SU-DHL-6 (cell line): ENCODE measurements around the gene PRTN3.

Experiments used
- H2AFZ ChIP-seq: fragments of 200-600 bp; sonication (generic); 2 replicates; pipeline ENCODE4 v1.6.1; 2014; ENCODE audit warnings: low read depth, mild to moderate bottlenecking, moderate library complexity, mixed read lengths, antibody characterized with exemption, low read length; ENCODE audit not compliant: severe bottlenecking
- H3F3A ChIP-seq: fragments of 200-600 bp; shearing (Covaris generic); 2 replicates; pipeline ENCODE4 v1.6.0; 2016; ENCODE audit warnings: antibody characterized with exemption, mild to moderate bottlenecking; ENCODE audit not compliant: insufficient read depth
- H3K27ac ChIP-seq: fragments of 200-600 bp; sonication (generic); 2 replicates; pipeline ENCODE4 v1.5.1; 2016; ENCODE audit warnings: low read depth, mild to moderate bottlenecking, low read length, moderate library complexity, mixed read lengths
- H3K27me3 ChIP-seq: fragments of 200-600 bp; sonication (generic), shearing (Covaris generic); 2 replicates; pipeline ENCODE4 v1.6.0; 2014; ENCODE audit warnings: mild to moderate bottlenecking, low read length
- H3K36me3 ChIP-seq: fragments of 200-600 bp; sonication (generic); 2 replicates; pipeline ENCODE4 v1.6.1; 2014; ENCODE audit warnings: mild to moderate bottlenecking, low read length, mixed read lengths
- H3K4me2 ChIP-seq: fragments of 300-600, 200-600 bp; shearing (Covaris generic), sonication (generic); 2 replicates; pipeline ENCODE4 v1.6.0; 2014; ENCODE audit warnings: low read length, low read depth, mild to moderate bottlenecking; ENCODE audit not compliant: poor library complexity, severe bottlenecking
- H3K4me3 ChIP-seq: fragments of 200-600 bp; sonication (generic); 2 replicates; pipeline ENCODE4 v1.5.1; 2014; ENCODE audit warnings: antibody characterized with exemption, low read length, mild to moderate bottlenecking, mixed read lengths; ENCODE audit not compliant: insufficient read depth, poor library complexity, severe bottlenecking
- H3K79me2 ChIP-seq: fragments of 200-600 bp; sonication (generic); 2 replicates; pipeline ENCODE4 v1.6.1; 2014; ENCODE audit warnings: mild to moderate bottlenecking, low read length, moderate library complexity; ENCODE audit not compliant: insufficient read depth
- H3K9ac ChIP-seq: fragments of 200-600 bp; sonication (generic); 2 replicates; pipeline ENCODE4 v1.7.0; 2014; ENCODE audit warnings: mild to moderate bottlenecking, low read length
- H3K9me2 ChIP-seq: fragments of 200-600 bp; sonication (generic); replicated peaks from 2 replicates; pipeline ENCODE4 v1.6.1; 2014; ENCODE audit warnings: low read length; ENCODE audit not compliant: insufficient read depth
- H3K9me3 ChIP-seq: fragments of 200-600 bp; sonication (generic); 2 replicates; pipeline ENCODE4 v1.6.1; 2014; ENCODE audit warnings: low read length, mixed read lengths; ENCODE audit not compliant: insufficient read depth
- H4K20me1 ChIP-seq: fragments of 200-600 bp; sonication (generic); 2 replicates; pipeline ENCODE4 v1.6.1; 2014; ENCODE audit warnings: low read depth, mild to moderate bottlenecking, antibody characterized with exemption, low read length, moderate library complexity, mixed read lengths
- CTCF ChIP-seq: fragments of 200-600 bp; sonication (generic); IDR thresholded peaks from one replicate; pipeline ENCODE4 v1.5.1; 2017; ENCODE audit warnings: antibody characterized with exemption, mild to moderate bottlenecking, low read length, moderate library complexity; ENCODE audit not compliant: insufficient read depth, poor library complexity, severe bottlenecking
- EZH2phosphoT487 ChIP-seq: fragments of 200-600 bp; sonication (generic), shearing (Covaris generic); conservative IDR thresholded peaks from 2 replicates; pipeline ENCODE4 v1.6.1; 2018; ENCODE audit warnings: mild to moderate bottlenecking, antibody characterized with exemption, low read length, moderate library complexity, mixed read lengths

Gene PRTN3

DNA sequence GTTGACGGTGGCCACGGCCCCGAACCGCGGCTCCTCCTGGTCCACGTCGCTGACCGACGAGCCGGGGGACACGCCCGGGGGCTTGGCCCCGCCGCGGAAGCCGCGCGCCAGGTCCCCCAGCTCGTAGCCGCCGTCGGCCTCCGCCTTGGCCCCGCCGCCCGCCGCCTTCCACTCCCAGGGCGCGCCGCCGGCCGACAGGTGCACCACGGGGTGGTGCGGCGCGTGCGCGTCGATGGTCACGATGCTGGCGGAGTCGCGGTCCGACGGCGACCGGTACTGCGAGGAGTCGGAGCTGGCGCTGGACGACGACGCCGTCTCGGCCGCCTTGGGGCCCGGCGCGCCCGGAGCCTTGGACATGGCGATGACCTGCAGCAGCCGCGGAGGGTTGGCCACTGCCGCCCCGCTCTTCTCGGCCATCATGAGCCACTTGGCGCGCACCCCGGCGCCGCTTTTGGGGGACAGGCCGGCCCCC is 28.0 kb upstream of the PRTN3 start:
- no peak for TF ChIP-seq CTCF

GRCh38 chr19:813219-814151 is 27.3 kb upstream of the PRTN3 start:
- Histone ChIP-seq H3K4me2 (no peak overlapping the region), H2AFZ (no peak overlapping the region), H3K4me3 (no peak overlapping the region), H3K79me2 (no peaks in the 10 kb centered on the region), H3K36me3 (peaks cover 5% of the 10 kb centered on the region; the same call in 1 of the 2 replicates), H3K9me3 (no peaks in the 10 kb centered on the region), H3K27me3 (no peaks in the 10 kb centered on the region), H3K9ac (no peak overlapping the region), H4K20me1 (no peaks in the 10 kb centered on the region), H3K27ac (no peak overlapping the region), H3F3A (peaks cover 20% of the 10 kb centered on the region), H3K9me2 (no peaks in the 10 kb centered on the region)
- TF ChIP-seq CTCF (no peak), EZH2phosphoT487 (no peak)

More for the DNA sequence above, 28.0 kb upstream of the PRTN3 start:
- Histone ChIP-seq H3K79me2 (no peaks in the 10 kb centered on the region), H3F3A (peaks cover 20% of the 10 kb centered on the region), H3K36me3 (peaks cover 6% of the 10 kb centered on the region; the same call in 1 of the 2 replicates), H3K9me3 (no peaks in the 10 kb centered on the region), H3K4me2 (no peak overlapping the region), H3K27me3 (no peaks in the 10 kb centered on the region), H3K27ac (no peak overlapping the region), H3K9me2 (no peaks in the 10 kb centered on the region), H2AFZ (no peak overlapping the region), H3K9ac (no peak overlapping the region), H3K4me3 (no peak overlapping the region), H4K20me1 (no peaks in the 10 kb centered on the region)

DNA sequence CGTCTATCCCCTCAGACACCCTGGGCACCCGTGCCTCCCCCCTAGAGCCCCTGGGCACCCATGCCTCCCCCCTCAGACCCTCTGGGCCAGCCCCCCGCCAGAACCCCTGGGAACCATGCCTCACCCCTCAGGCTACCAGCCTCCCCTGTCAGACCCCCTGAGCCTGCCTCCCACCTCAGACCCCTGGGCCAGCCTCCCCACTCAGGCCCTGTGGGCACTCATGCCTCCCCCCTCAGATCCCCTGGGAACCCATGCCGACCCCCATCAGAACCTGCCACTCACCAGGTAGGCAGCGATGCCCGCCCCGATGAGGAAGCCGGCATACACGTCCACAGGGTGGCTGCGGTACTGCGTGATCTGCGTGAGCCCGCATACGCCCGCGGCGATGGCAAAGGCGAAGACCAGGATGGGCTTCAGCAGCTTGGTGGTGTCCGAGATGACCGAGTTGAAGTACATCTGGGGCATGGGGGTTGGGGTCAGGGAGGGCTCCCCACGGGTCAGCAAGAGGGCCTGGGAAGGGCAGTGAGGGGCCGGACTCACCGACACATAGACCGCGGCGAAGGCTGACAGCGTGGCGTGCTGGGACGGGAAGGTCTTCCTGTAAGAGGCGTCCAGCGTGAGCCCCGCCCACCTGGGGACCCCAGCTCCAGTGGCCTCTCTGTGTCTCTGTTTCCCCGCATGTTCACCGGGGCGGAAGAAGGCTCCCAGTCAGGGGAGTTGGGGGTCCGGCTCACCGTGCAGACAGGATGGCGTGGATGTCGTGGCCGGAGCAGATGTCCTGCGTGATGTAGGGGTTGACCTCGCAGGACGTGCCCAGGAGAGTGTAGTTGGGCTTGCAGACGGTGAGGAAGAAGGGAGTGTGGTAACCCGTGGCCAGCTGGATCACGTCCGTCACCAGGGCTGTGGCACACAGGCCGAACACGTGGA is 26.4 kb upstream of the PRTN3 start:
- Histone ChIP-seq H3K36me3 (peaks cover 5% of the 10 kb centered on the region; the same call in 1 of the 2 replicates), H2AFZ (no peak overlapping the region), H3K27me3 (no peaks in the 10 kb centered on the region), H4K20me1 (no peaks in the 10 kb centered on the region), H3K9me3 (no peaks in the 10 kb centered on the region), H3K4me3 (no peak overlapping the region), H3K9ac (no peak overlapping the region), H3K4me2 (no peak overlapping the region), H3F3A (peaks cover 17% of the 10 kb centered on the region), H3K9me2 (no peaks in the 10 kb centered on the region), H3K79me2 (no peaks in the 10 kb centered on the region), H3K27ac (no peak overlapping the region)
- TF ChIP-seq CTCF (no peak), EZH2phosphoT487 (no peak)
